Mucosa of stomach (tissue), 1 donor: ENCODE measurements around the gene MST1.

Experiments used
- H3K27me3 ChIP-seq: one replicate; pipeline ENCODE4 v1.7.0; 2013; ENCODE audit warnings: mild to moderate bottlenecking, low read length; ENCODE audit not compliant: control insufficient read depth, insufficient read depth
- H3K36me3 ChIP-seq: one replicate; pipeline ENCODE4 v1.7.0; 2013; ENCODE audit warnings: low read length; ENCODE audit not compliant: control insufficient read depth, insufficient read depth
- H3K4me1 ChIP-seq: one replicate; pipeline ENCODE4 v1.7.0; 2013; ENCODE audit warnings: mild to moderate bottlenecking, low read length; ENCODE audit not compliant: control insufficient read depth, insufficient read depth
- H3K4me3 ChIP-seq: one replicate; pipeline ENCODE4 v1.7.0; 2013; ENCODE audit warnings: low read length
- H3K9ac ChIP-seq: one replicate; pipeline ENCODE4 v1.7.0; 2013; ENCODE audit warnings: mild to moderate bottlenecking, low read length, moderate library complexity
- H3K9me3 ChIP-seq: one replicate; pipeline ENCODE4 v1.7.0; 2013; ENCODE audit warnings: mild to moderate bottlenecking, low read length, moderate library complexity; ENCODE audit not compliant: control insufficient read depth
- donor health status: Pancreatic carcinoma.

The MST1 gene

GRCh38 chr3:49667701-49668413 lies 21.4 kb downstream of the MST1 start:
- Histone ChIP-seq H3K9me3 (no peaks in the 10 kb centered on the region), H3K4me3 (no peak overlapping the region), H3K27me3 (peaks cover 7% of the 10 kb centered on the region), H3K4me1 (peaks cover 9% of the 10 kb centered on the region), H3K36me3 (no peaks in the 10 kb centered on the region), H3K9ac (no peak overlapping the region)

DNA sequence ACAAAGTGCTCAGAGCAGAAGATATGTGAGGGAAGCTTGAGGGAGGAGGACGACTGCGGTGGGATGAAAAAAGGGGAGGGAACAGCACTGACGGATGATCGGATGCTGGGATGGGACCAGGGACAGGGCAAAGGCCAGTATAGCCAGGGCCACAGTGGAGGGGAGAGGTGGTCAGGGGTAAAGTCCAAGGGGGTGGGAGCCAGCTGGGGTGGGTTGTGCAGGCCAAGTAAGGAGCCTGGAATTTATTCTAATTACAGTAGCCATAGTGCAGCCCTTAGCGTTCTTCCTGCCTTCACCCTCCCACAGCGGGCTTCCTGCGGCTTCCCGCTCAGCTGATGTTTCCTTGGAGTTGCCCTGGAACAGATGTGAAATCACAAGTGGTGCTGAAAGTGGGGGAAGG lies 22.7 kb downstream of the MST1 start:
- no peak overlapping the region for H3K4me3 ChIP-seq
- H3K9ac ChIP-seq, result no peak overlapping the region
- peaks cover 7% of the 10 kb centered on the region for H3K27me3 ChIP-seq
- H3K4me1 ChIP-seq, result peaks cover 9% of the 10 kb centered on the region
- no peaks in the 10 kb centered on the region for H3K36me3 ChIP-seq
- no peaks in the 10 kb centered on the region for H3K9me3 ChIP-seq

- Histone ChIP-seq H3K27me3 (peaks cover 7% of the 10 kb centered on the region), H3K9me3 (no peaks in the 10 kb centered on the region), H3K9ac (no peak overlapping the region), H3K4me3 (no peak overlapping the region), H3K36me3 (no peaks in the 10 kb centered on the region), H3K4me1 (peaks cover 9% of the 10 kb centered on the region)
These were observed 23.3 kb downstream of the MST1 start for GRCh38 chr3:49665822-49666519.

GRCh38 chr3:49664300-49664699 lies 25.0 kb downstream of the MST1 start:
- H3K9ac ChIP-seq, result no peak overlapping the region
- H3K36me3 ChIP-seq, result no peaks in the 10 kb centered on the region
- peaks cover 9% of the 10 kb centered on the region for H3K4me1 ChIP-seq
- no peak overlapping the region for H3K4me3 ChIP-seq
- H3K9me3 ChIP-seq, result no peaks in the 10 kb centered on the region
- H3K27me3 ChIP-seq, result peaks cover 4% of the 10 kb centered on the region

DNA sequence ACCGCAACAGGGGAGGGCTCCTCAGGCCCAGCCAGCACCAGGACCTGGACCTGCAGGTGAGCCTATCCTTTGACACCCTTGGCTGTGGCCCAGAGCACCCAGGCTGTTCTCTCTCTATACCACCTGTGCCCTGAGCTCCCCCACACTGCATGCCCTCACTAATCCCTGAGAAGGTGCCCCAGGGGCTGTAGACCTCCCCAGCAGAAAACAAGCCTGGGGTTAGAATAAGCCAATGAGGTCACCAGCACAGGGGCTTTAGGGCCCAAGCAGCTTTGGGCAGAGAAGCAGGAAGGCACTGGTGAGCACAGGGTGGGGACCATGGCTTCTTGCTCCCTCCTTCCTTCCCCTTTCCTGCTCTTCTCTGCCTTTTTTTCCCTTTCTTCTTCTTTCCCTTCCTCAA lies 25.4 kb downstream of the MST1 start:
- Histone ChIP-seq H3K4me1 (peaks cover 9% of the 10 kb centered on the region), H3K4me3 (no peak overlapping the region), H3K27me3 (no peaks in the 10 kb centered on the region), H3K9ac (no peak overlapping the region), H3K36me3 (no peaks in the 10 kb centered on the region), H3K9me3 (no peaks in the 10 kb centered on the region)

GRCh38 chr3:49662720-49663413 lies 26.4 kb downstream of the MST1 start:
- Histone ChIP-seq H3K9me3 (no peaks in the 10 kb centered on the region), H3K36me3 (no peaks in the 10 kb centered on the region), H3K4me3 (no peak overlapping the region), H3K27me3 (no peaks in the 10 kb centered on the region), H3K4me1 (peaks cover 9% of the 10 kb centered on the region), H3K9ac (no peak overlapping the region)

- Histone ChIP-seq H3K36me3 (no peaks in the 10 kb centered on the region), H3K9me3 (no peaks in the 10 kb centered on the region), H3K4me3 (no peak overlapping the region), H3K27me3 (no peaks in the 10 kb centered on the region), H3K9ac (no peak overlapping the region), H3K4me1 (peaks cover 9% of the 10 kb centered on the region)
These were observed 27.3 kb downstream of the MST1 start for GRCh38 chr3:49662021-49662420.

DNA sequence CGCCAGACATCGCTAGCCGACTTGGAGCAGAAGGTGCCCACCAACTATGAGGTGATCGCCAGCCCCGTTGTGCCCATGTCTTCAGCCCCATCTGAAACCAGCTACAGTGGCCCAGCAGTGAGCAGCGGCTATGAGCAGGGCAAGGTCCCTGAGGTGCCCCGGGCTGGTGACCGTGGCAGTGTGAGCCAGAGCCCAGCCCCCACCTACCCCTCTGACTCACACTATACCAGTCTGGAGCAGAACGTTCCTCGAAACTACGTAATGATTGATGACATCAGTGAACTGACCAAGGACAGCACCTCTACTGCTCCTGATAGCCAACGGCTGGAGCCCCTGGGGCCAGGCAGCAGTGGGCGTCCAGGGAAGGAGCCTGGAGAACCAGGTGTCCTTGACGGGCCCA lies 28.0 kb downstream of the MST1 start:
- Histone ChIP-seq H3K9ac (no peak overlapping the region), H3K4me1 (peaks cover 9% of the 10 kb centered on the region), H3K36me3 (no peaks in the 10 kb centered on the region), H3K4me3 (no peak overlapping the region), H3K9me3 (no peaks in the 10 kb centered on the region), H3K27me3 (no peaks in the 10 kb centered on the region)

DNA sequence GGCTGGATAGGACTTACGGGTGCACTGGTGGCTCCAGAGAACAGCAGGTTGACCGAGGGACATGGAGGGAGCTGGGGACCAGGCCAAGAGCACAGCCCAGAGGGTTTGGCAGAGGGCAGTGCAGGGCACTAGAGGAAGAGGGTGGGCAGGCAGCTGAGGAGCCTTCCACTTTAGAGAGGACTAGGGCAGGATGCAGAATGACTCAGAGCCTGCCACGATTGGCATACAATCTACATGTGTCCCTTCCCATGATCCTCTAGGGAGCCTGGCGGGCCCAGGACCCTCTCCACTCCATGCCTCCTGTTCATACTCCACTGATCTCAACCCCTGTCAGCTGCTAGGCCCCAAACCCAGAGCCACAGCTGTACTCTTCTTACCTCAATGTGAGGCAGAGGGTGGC lies 29.5 kb downstream of the MST1 start:
- Histone ChIP-seq H3K36me3 (no peaks in the 10 kb centered on the region), H3K27me3 (no peaks in the 10 kb centered on the region), H3K9me3 (no peaks in the 10 kb centered on the region), H3K4me3 (no peak overlapping the region), H3K4me1 (no peaks in the 10 kb centered on the region), H3K9ac (no peak overlapping the region)

- H3K9ac ChIP-seq, result no peak overlapping the region
These were observed 30.6 kb downstream of the MST1 start for GRCh38 chr3:49658711-49659110.

DNA sequence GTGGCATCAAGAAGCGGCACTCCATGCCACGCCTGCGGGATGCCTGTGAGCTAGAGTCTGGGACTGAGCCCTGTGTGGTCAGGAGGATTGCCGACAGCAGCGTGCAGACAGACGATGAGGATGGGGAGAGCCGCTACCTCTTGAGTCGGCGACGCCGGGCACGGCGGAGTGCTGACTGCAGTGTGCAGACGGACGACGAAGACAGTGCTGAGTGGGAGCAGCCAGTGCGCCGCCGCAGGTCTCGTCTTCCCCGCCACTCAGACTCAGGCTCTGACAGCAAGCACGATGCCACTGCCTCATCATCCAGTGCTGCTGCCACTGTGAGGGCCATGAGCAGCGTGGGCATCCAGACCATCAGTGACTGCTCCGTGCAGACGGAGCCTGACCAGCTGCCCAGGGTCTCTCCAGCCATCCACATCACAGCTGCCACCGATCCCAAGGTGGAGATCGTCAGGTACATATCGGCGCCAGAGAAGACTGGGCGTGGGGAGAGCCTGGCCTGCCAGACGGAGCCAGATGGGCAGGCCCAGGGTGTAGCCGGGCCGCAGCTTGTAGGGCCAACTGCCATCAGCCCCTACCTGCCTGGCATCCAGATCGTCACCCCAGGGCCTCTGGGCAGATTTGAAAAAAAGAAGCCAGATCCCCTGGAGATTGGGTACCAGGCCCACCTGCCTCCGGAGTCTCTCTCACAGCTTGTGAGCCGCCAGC lies 31.9 kb downstream of the MST1 start:
- no peak overlapping the region for H3K4me3 ChIP-seq
- no peaks in the 10 kb centered on the region for H3K27me3 ChIP-seq
- H3K4me1 ChIP-seq, result no peaks in the 10 kb centered on the region
- H3K9me3 ChIP-seq, result no peaks in the 10 kb centered on the region
- no peaks in the 10 kb centered on the region for H3K36me3 ChIP-seq
- no peak overlapping the region for H3K9ac ChIP-seq

More at GRCh38 chr3:49658711-49659110, 30.6 kb downstream of the MST1 start:
- Histone ChIP-seq H3K27me3 (no peaks in the 10 kb centered on the region), H3K4me3 (no peak overlapping the region), H3K4me1 (no peaks in the 10 kb centered on the region), H3K36me3 (no peaks in the 10 kb centered on the region), H3K9me3 (no peaks in the 10 kb centered on the region)
